KBM-7 (cell line): Measurements from ENCODE around the gene RNF186.
"Not testable (repeated sequence)": the region's sequence is repeated elsewhere in the genome, so short reads cannot be mapped to it uniquely, and the experiment has no call there.

Experiments used
- DNase-seq: peaks from one replicate; pipeline ENCODE4 v3.0.0-alpha.2; 2015
- in situ Hi-C: fragments of 300-500 bp; cut with MboI; formaldehyde crosslinking; loops from 2 replicates; pipeline ENCODE4 v1.14.3; 2020; ENCODE audit warnings: low sequenced_read_pairs, low pct_unique_long_range_greater_than_20kb, mixed read lengths

RNF186 gene

GRCh38 chr1:19814681-19815503, at the start of gene RNF186:
Gene RNF186, minus strand, starts transcription at chr1:19815283. Its CDS starts 182 bp downstream, at chr1:19815101.
- DNase-seq, result no peak
- in situ Hi-C loops, result no loop called here

GRCh38 chr1:19864570-19865160, 49.6 kb upstream of the RNF186 start:
- in situ Hi-C loops, result no loop called here
- no peak for DNase-seq

- in situ Hi-C loops, result no loop called here
These were observed 47.9 kb upstream of the RNF186 start for GRCh38 chr1:19862944-19863343.

GRCh38 chr1:19861842-19862530, 46.9 kb upstream of the RNF186 start:
- in situ Hi-C loops, result no loop called here
- no peak for DNase-seq

More at GRCh38 chr1:19862944-19863343, 47.9 kb upstream of the RNF186 start:
- DNase-seq, result no peak

- in situ Hi-C loops, result no loop called here
- DNase-seq, result no peak
These were observed 46.0 kb upstream of the RNF186 start for GRCh38 chr1:19861034-19861433.

GRCh38 chr1:19860418-19860817, 45.3 kb upstream of the RNF186 start:
- in situ Hi-C loops, result no loop called here

GRCh38 chr1:19859876-19860275, 44.8 kb upstream of the RNF186 start:
- no peak for DNase-seq
- in situ Hi-C loops, result no loop called here

More at GRCh38 chr1:19860418-19860817, 45.3 kb upstream of the RNF186 start:
- DNase-seq, result no peak

- in situ Hi-C loops, result no loop called here
- no peak for DNase-seq
These were observed 43.8 kb upstream of the RNF186 start for GRCh38 chr1:19858893-19859292.

GRCh38 chr1:19854866-19855265, 39.8 kb upstream of the RNF186 start:
- in situ Hi-C loops, result no loop called here
- DNase-seq, result no peak

- in situ Hi-C loops, result no loop called here
These were observed 37.0 kb upstream of the RNF186 start for GRCh38 chr1:19852036-19852435.

GRCh38 chr1:19850214-19850613, 35.1 kb upstream of the RNF186 start:
- DNase-seq, result no peak
- in situ Hi-C loops, result no loop called here

More at GRCh38 chr1:19852036-19852435, 37.0 kb upstream of the RNF186 start:
- no peak for DNase-seq

- in situ Hi-C loops, result not testable (repeated sequence)
These were observed 34.2 kb upstream of the RNF186 start for GRCh38 chr1:19849307-19849706.

GRCh38 chr1:19847334-19847733, 32.3 kb upstream of the RNF186 start:
- DNase-seq, in situ Hi-C loops: not testable (repeated sequence)

More at GRCh38 chr1:19849307-19849706, 34.2 kb upstream of the RNF186 start:
- not testable (repeated sequence) for DNase-seq

GRCh38 chr1:19846338-19846737, 31.3 kb upstream of the RNF186 start:
- no peak for DNase-seq
- in situ Hi-C loops, result no loop called here

- in situ Hi-C loops, result no loop called here
- DNase-seq, result no peak
These were observed 30.5 kb upstream of the RNF186 start for GRCh38 chr1:19845555-19845954.

GRCh38 chr1:19844731-19845495, 29.8 kb upstream of the RNF186 start:
- no peak for DNase-seq
- in situ Hi-C loops, result no loop called here

- in situ Hi-C loops, result no loop called here
- no peak for DNase-seq
These were observed 25.1 kb upstream of the RNF186 start for GRCh38 chr1:19840228-19840627.

GRCh38 chr1:19837866-19838265, 22.8 kb upstream of the RNF186 start:
- in situ Hi-C loops, result no loop called here
- DNase-seq, result no peak

- in situ Hi-C loops, result no loop called here
- DNase-seq, result no peak
These were observed 20.5 kb upstream of the RNF186 start for GRCh38 chr1:19835578-19835977.
